GM21515 (cell line): ENCODE data around the gene WWP2.

Experiments used
- ATAC-seq: cut with Tn5 transposase; IDR thresholded peaks from one replicate; pipeline ENCODE4 v1.9.1; 2021; ENCODE audit not compliant: unreplicated experiment

WWP2 gene

GRCh38 chr16:69830146-69830533 is 68.0 kb downstream of the WWP2 start:
- ATAC-seq, result no peak

GRCh38 chr16:69830534-69831211 is 68.5 kb downstream of the WWP2 start:
- no peak for ATAC-seq

GRCh38 chr16:69831212-69832123 is 69.3 kb downstream of the WWP2 start:
- ATAC-seq, result no peak

GRCh38 chr16:69833357-69834282 is 71.5 kb downstream of the WWP2 start:
- no peak for ATAC-seq

GRCh38 chr16:69834807-69835466 is 72.8 kb downstream of the WWP2 start:
- no peak for ATAC-seq

GRCh38 chr16:69836257-69836656 is 74.1 kb downstream of the WWP2 start:
- ATAC-seq, result no peak

- no peak for ATAC-seq
These were observed 75.2 kb downstream of the WWP2 start for GRCh38 chr16:69837380-69837779.

GRCh38 chr16:69838489-69838888 is 76.4 kb downstream of the WWP2 start:
- ATAC-seq, result no peak

DNA sequence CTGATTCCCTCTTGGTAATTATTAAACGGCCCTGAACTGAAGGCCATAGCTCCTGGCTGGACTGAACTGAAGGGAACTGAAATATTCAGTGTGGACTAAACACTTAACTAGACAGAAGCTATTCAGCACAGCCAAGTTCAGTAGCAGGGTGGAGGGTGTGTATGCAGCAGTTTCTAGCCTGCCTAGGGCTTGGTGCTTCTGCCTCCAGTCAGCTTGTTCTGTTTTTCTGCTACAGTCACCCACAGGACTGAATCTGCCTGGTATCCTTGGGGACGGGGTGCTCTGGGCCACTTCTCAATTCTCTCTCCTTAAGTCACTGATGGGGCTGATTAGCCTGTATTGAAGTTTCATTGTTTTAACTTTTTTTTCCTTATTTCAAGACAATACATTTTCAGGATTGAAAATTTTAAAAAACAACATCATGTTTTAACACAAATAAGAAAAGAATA is 77.1 kb downstream of the WWP2 start:
- no peak for ATAC-seq

GRCh38 chr16:69839798-69840409 is 77.8 kb downstream of the WWP2 start:
- ATAC-seq, result no peak

DNA sequence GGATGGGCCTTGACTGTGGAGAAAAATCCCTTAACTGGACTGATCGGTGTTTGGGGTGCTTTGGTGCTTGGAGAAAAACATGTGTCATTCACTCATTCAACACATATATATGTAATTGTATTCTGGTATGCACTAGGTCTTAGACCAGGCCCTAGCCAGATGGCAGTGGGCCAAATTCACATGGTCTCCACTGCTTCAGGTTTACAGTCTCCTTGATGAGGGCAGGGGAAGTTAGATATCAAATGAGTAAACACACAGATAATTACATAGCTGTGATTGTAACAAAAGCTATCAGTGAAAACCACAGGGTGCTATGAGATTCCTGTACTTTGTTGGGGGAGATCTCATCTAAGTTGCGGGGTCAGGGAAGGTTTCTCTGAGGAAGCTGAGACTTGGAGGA is 78.8 kb downstream of the WWP2 start:
- no peak for ATAC-seq

- ATAC-seq, result no peak
These were observed 82.3 kb downstream of the WWP2 start for GRCh38 chr16:69844441-69844840.

DNA sequence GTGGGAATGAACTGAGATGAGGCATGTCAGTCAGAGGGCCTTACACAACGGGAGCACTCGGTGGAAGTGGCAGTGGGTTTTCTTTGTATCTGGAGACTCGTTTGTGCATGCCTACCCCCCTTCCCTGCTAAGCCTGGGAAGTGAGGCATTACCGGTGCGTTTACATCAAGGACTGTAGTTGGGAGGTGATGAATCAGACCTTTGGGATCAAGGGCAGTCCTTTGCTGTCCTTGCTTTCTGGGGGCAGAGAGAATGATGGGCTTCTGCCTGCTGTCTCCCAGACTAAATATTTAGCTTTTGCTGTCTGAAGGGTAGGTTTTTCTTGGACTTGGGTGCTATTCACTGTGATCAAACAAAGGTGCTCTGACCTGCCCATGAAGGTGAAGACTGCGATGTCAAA is 83.0 kb downstream of the WWP2 start:
- ATAC-seq, result no peak

DNA sequence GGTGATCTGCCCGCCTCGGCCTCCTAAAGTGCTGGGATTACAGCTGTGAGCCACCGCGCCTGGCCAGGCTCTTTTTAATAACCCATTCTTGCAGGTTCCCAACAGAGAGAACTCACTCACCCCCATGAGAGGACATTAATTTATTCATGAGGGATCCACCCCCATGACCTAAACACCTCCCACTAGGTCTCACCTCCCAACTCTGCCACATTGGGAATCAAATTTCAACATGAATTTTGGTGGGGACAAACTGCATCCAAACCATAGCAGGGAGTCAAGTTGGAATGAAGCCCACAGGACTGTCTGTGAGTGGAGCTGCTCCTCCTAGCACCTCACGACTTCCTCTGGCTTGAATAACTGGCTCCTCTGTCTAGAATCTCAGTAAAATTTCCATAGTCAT is 85.5 kb downstream of the WWP2 start:
- no peak for ATAC-seq

- ATAC-seq, result no peak
These were observed 86.8 kb downstream of the WWP2 start for GRCh38 chr16:69848637-69849545.

GRCh38 chr16:69851491-69852240 is 89.5 kb downstream of the WWP2 start:
- ATAC-seq, result no peak

GRCh38 chr16:69852815-69853214 is 90.7 kb downstream of the WWP2 start:
- no peak for ATAC-seq

- ATAC-seq, result no peak
These were observed 91.3 kb downstream of the WWP2 start for GRCh38 chr16:69853481-69853880.
